ENCODE data around the gene SLC24A4.

The SLC24A4 gene

DNA sequence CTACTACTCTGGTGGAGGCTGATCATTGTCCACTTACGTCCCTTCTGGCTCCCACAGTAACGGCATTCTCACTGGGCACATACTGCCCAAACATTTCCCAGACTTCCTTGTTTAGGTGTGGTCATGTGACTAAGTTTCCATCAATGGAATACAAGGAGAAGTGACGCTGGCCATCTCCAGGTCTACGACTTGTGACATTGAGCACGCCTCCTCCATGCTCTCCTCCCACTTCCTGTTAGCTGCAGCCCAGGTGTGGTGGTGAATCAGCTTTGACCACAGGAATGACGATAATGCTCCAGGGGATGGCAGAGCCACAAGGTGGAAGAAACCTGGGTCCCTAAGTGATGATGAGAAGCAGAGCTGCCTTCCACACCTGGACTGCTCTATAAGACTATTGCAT, 6.0 kb upstream of the SLC24A4 start:
- no peak for DNase-seq

GRCh38 chr14:92317511-92317910, 5.5 kb upstream of the SLC24A4 start:
- DNase-seq, result no peak

GRCh38 chr14:92321701-92322100, 1.3 kb upstream of the SLC24A4 start:
- no peak for DNase-seq

- DNase-seq, result no peak
Measured at GRCh38 chr14:92322516-92322915, 449 bp upstream of the SLC24A4 start.

- no peak for DNase-seq
Measured at GRCh38 chr14:92323916-92324818, 1.2 kb downstream of the SLC24A4 start.

- DNase-seq, result no peak
Measured at GRCh38 chr14:92325835-92326234, 2.9 kb downstream of the SLC24A4 start.

DNA sequence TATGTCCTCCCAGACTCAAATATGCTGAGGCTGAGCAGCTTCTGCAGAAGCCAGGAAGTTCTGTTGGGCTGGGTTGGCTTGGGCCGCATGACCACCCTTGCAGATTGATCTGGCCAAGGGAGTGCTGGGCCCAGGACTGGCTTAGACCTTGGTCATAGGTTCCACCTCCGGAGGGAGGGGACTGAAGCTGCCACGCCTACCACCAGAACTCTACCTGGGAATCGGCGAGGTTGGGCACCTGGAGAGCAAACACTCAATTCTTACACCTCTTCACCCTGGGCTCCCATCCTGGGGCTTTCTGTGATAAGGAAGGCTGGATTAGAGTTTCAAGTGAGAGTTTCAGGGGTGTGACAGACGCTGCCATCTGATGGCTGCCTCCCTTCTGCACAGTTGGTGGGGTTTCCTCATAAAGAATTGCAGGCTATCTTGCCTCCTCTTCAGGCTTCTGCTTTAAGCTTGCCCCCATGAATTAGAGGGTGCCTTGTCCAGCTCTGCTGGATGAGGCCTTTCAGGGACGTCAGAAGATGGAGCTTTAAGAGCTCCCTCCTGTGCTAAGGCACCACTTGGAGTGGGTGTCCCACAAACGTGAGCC, 5.8 kb downstream of the SLC24A4 start:
- DNase-seq, result no peak

DNA sequence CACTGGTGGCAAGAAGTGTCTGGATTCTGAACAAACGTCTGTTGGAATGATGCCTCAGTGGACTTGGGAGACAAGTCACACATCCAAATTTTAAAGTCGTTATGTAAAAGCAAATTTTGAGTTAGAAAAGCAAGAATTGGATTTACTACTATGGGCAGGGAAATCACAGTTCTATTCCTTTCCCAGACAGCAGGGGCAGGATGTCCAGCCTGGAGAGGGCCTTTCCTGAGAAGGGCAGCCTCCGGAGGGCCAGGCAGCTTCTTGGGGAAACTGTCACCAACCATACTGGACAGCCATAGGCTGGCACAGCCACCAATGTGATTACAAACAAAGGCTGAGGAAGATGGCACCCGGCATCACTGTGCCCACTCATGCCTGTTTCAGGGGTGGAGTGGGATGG, 11.1 kb downstream of the SLC24A4 start:
- DNase-seq, result no peak

GRCh38 chr14:92336363-92336762, 13.4 kb downstream of the SLC24A4 start:
- no peak for DNase-seq

- DNase-seq, result no peak
Measured at GRCh38 chr14:92339426-92339825, 16.5 kb downstream of the SLC24A4 start.

GRCh38 chr14:92340071-92340470, 17.1 kb downstream of the SLC24A4 start:
- DNase-seq, result no peak

DNA sequence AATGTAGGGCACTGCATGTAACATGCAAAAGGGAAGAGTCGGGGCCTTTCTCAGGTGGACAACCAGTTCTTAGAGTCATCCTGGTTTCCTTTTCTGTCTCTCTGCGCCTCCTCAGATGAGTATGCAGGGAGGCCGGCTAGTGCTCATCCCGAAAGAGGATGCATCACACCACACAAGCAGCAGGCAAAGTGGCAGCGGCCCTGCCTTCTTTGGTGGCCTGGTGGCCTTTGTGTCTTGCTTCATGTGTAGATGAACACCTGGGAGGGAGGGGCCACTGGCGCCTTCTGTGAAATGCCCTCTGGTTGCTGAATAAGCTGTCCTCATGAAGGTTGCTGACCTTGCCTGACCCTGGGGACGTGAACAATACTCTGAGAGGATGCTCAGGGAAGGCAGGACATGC, 18.0 kb downstream of the SLC24A4 start:
- no peak for DNase-seq

DNA sequence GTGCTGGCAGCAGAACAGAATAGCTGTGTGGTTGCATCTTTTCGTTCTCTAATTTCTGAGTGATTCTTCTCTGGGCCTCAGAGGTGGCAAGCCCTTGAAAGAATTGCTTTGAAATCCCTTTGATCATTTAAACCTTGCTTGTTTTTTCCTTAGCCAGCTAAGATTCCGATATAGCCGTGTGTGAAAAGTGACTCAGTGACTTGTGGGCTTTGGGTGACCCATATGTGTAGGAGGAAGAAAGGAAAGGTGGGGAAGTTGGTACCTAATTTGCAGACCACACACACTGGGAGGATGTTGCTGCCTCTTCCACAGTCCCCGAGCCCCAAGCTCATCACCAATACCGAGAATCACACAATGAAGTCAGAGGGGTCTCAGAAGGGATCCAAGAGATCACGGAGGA, 18.8 kb downstream of the SLC24A4 start:
- no peak for DNase-seq

DNA sequence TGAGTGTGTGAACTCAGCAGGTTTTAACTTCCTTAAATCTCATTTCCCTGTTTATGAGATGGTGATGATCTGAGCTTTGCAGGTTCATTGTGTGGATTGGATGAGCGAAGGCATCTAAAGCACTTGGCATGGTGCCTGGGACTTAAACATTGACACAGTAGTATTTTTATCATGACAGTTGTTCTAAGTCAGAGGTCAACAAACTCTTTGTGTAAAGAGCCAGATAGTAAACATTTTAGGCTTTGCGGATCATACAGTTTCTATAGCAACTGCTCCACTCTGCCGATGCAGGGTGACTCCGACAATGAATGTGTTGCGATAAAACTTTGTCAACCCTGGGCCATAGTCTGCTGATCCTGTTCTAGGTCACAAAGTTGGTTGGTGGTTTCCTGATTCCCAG, 25.2 kb downstream of the SLC24A4 start:
- DNase-seq, result no peak

DNA sequence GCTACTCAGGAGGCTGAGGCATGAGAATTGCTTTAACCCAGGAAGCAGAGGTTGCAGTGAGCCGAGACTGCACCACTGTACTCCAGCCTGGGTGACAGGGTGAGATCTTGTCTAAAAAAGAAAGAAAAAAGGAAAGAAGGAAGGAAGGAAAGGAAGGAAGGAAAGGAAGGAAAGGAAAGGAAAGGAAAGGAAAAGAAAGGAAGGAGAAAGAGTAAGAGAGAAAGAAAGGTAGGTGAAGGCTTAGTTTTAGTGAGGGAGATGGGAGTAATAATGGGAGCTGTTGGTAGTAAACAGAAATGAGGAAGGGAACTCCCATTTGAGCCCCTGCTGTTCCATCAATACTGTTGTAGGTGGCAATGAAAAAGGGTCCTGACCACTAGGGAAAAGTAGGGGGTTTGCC, 28.8 kb downstream of the SLC24A4 start:
- DNase-seq, result no peak

DNA sequence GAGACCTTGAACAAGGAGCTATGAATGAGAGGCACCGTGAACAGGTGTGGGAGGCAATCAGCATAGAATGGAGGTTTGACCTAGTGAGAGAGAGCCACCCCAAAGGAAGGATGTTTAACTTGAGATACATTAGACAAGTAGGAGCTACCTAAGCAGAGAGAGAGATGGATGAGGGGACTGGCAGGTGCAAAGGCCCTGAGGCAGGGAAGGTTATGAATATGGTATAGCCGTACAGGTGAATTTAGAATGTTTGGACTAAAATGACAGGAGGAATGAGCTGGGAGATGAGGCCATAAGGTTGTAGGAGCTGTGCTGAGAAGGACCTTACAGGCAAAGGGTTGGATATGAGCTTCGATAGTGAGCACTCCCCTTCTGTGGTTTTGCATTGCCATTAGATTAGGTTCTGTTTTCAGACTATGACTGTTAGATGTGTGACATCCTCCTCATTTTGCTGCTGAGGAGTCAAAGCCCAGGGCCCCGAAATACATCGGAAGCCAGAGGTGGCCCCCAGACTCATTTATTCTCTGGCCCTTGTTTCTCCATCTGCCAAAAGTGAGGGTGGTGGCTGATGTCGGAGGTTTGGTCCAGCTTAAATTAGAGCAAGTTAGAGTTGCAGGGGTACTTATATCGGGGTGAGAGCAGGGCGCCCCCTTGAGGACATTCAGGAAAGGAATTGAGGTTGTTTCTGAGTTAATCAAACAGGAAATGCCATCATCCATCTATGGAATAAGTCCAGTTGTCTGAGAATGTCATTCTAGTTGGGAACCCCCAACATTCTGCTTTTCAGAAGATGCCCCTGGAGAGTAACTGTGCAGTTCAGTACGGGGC, 29.4 kb downstream of the SLC24A4 start:
- no peak for DNase-seq

GRCh38 chr14:92353447-92353846, 30.5 kb downstream of the SLC24A4 start:
- no peak for DNase-seq

- no peak for DNase-seq
Measured at GRCh38 chr14:92356677-92357076, 33.7 kb downstream of the SLC24A4 start.

GRCh38 chr14:92360651-92361370, 37.8 kb downstream of the SLC24A4 start:
- DNase-seq, result no peak

GRCh38 chr14:92362781-92363235, 39.8 kb downstream of the SLC24A4 start:
- no peak for DNase-seq

- DNase-seq, result no peak
Measured at GRCh38 chr14:92366237-92366636, 43.3 kb downstream of the SLC24A4 start.

DNA sequence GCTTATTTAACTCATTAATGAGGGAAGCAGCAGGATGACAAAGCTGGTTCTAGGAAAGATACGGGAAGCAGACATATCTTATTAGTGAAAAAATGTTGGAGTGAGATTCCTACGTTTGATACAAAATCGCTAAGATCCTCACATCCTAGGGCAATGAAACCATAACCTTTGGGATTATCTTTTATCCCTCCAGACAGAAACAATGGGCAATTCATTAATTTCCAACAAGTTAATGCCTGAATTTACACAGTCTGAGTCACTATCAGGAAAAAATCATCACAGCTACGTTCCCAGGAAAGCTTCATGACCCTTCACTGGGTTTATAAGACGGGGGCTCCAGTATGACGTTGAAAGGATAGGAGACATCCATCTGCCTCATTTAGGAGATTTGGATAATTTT, 45.0 kb downstream of the SLC24A4 start:
- DNase-seq, result no peak

GRCh38 chr14:92369097-92369496, 46.1 kb downstream of the SLC24A4 start:
- DNase-seq, result no peak
